Fibroblast of skin of back (primary cell): ENCODE results near the gene THEMIS.
"Not testable (repeated sequence)": the region's sequence is repeated elsewhere in the genome, so short reads cannot be mapped to it uniquely, and the experiment has no call there.

Experiments
- DNase-seq: peaks from one replicate; pipeline ENCODE4 v3.0.0-alpha.2; 2013

The THEMIS gene

GRCh38 chr6:127914240-127914639 lies 13.4 kb upstream of the THEMIS start:
- peak; percentile 44 for DNase-seq

GRCh38 chr6:127912914-127913313 lies 12.1 kb upstream of the THEMIS start:
- no peak for DNase-seq

GRCh38 chr6:127907960-127908640 lies 7.2 kb upstream of the THEMIS start:
- DNase-seq, result no peak

DNA sequence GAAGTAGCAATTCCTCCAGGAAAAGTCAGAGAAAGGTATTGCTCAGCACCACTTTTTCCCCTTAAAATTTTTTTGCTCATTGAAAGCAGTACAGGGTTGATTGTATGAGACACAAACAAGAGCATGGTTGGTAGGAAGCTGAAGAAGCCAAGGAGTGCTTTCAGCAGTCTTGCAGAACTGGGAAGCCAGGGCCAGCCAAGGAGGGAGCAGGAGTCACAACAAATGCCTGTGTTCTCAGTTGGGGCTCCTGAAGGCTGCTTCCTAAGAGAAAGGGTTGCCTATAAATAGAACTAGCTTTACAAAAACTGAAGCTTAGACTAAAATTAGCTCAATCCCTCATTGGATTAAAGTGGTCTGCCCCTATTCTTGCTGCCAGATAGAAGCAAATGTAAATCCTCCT lies 3.3 kb upstream of the THEMIS start:
- DNase-seq, result no peak

DNA sequence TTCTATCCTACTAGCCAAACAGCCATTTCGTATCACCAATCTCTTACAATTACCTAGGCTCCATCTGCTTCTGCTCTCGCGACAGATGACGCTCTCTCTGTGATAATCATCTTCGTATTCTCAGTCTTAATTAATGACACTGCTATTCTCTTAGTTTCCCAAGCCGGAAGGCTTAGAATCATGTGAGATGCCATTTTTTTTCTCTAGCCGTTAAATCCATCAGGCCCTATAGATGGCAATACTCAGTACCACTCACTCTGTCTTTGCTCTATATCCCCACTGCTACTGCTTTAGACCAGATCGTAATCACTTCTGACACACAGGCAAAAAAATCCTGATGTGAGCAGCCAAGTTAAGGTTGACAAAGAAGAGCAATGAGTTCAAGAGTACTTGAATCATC lies 2.1 kb upstream of the THEMIS start:
- no peak for DNase-seq

GRCh38 chr6:127897484-127897883 lies 3.4 kb downstream of the THEMIS start:
- no peak for DNase-seq

- no peak for DNase-seq
These were observed 6.8 kb downstream of the THEMIS start for GRCh38 chr6:127894051-127894450.

DNA sequence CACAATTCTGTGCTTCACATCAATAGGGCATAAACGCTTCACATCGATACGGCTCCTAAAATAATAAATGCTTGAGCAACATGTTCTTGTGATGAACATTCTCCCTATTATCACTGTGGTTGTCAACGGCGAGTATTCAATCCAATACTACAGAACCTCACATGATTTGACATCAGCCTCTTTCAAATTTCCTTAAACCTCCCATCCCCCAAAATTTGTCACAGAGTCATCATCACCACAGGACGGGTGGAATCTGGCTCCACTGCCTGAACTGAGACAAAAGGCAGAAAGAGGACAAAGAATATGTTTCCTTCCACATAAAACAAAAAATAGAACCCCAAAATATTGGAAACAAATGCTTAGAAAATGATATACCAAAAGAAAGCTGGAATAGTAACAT lies 7.3 kb downstream of the THEMIS start:
- DNase-seq, result no peak

- DNase-seq, result no peak
These were observed 9.0 kb downstream of the THEMIS start for GRCh38 chr6:127891731-127892326.

GRCh38 chr6:127886603-127887002 lies 14.3 kb downstream of the THEMIS start:
- DNase-seq, result no peak

DNA sequence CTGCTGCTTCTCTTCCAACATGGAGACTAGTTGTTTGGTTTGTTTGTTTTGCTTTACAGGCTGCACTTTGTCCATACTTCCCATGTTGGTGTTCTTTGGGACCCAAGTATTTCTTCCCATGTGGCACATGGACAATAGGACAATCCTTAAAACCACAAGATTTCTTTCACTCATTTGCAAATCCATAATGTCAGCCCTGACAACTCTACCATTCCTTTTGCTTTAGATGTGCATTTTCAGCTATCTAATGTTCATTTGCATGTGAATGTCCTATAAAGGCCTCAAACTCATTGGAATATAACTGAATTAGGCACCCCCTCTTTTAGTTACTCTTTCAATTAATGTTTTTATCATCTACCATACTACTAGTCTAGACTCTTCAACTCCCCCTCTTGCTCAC lies 16.7 kb downstream of the THEMIS start:
- no peak for DNase-seq

DNA sequence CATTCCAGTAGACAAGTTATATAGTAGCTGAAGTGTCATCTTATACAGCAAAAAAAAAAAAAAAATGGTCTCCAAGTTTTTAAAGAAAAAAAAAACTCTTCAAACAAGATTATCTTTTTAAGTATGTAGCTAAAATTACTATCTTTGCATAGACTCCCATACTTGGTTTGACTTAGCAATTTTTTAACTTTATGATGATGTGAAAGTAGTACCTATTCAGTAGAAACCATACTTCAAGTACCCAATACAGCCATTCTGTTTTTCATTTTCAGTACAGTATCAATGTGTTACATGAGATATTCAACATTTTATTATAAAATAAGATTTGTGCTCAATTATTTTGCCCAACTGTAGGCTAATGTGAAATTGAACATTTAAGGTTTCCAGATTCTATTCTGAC lies 18.9 kb downstream of the THEMIS start:
- not testable (repeated sequence) for DNase-seq

DNA sequence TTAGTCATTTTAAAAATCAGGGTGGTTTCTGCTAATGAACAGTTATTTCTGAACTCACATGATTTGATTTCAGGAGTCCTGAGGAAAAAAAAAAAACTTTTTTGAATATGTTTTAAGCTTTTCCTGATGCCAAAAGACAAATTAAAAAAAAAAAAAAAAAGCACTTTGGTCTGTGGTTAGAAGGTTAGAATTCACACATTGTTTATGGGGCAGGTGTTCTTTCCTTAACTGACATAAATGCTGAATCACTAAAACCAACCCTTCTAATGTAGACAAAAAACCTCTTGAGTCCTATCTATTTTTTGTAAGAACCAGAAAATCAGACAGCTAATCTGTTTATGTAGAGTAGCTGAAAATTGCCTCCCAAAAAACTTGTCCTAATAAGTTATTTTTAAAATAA lies 20.4 kb downstream of the THEMIS start:
- no peak for DNase-seq

DNA sequence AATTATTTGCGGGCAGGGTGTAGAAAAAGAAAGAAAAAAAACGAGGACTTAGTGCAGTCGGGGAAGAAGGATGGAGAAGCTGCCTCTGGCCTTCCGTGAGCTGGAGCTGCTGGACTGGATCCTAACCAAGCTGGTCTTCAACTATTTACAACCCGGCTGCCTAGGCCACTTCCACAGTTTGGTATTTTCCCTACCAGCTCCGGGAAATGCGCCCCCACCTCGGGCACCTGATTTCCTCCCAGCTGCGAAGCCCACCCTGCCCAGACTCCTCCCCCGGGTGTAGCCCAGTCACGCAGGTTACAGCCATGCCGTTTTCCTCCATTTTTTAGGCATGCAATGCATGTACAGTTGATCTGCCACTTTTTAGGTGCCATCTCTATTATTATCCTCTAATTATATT lies 21.2 kb downstream of the THEMIS start:
- DNase-seq, result peak; percentile 15

DNA sequence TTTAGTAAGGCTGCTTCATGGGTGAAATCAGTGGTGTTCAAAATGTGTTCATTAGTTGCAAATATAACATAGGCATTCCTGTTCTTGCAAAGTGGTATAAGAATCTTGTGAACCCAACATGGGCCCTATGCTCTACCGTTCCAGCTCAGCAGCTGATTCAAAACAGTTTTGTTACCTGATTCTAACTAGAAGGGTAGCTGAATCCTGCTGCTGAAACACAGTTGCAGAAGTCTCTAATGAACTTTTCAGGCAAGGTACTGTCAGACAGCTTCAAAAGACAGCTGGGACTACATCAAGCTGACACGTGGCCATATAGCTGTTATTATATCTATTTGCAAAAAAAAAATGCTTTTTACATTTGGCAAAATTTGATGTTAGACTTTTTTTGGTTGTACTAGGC lies 22.7 kb downstream of the THEMIS start:
- DNase-seq, result no peak

DNA sequence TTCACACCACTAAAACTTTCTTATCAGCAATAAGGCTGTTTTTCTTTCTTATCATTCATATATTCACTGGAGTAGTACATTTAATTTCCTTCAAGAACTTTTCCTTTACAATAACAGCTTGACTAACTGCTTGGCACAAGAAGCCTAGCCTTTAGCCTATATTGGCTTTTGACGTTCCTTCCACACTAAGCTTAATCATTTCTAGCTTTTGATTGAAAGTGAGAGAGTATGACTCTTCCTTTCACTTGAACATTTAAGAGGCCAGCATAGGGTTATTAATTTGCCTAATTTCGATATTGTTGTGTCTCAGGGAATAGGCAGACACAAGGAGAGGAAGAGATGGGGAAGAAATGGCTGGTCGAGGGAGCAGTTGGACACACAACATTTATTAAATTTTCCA lies 23.6 kb downstream of the THEMIS start:
- DNase-seq, result no peak

GRCh38 chr6:127869772-127870404 lies 31.0 kb downstream of the THEMIS start:
- DNase-seq, result no peak

- no peak for DNase-seq
These were observed 31.7 kb downstream of the THEMIS start for GRCh38 chr6:127869183-127869582.

DNA sequence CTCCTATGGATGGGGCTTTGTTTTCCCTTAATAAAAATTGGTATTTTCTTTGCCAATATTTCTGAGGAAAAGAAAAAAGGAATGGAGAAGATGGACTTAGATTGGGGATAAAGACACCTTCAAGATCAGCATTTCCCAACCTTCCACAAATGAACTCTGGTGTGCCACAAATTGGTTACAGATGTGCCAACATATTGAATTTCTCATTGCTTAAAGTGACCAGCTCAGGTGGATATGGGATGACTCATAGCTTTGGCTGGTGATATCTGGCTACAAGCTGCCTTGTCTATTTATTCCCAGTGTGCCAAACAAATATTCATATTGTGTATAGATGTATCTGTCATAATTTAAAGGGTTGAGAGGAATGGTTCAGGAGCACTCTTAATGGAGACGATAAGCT lies 32.5 kb downstream of the THEMIS start:
- no peak for DNase-seq

GRCh38 chr6:127866766-127867165 lies 34.1 kb downstream of the THEMIS start:
- DNase-seq, result no peak

- no peak for DNase-seq
These were observed 35.8 kb downstream of the THEMIS start for GRCh38 chr6:127865108-127865507.

DNA sequence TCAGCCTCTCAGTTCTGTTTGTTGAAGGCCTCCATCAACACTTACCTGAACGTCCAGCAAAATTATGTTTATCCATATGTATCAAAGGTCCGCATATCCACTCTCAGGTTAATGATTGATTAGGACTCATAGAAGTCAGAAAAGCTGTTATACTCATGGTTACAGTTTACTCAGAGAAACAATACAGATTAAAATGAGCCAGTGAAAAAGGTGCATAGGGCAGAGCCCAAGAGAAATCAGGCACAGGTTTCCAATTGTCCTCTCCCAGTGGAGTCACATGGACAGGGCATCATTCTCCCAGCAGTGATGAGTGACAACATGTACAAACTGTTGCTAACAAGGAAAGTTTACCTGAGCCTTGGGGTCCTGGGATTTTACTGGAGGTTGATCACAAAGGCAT lies 36.2 kb downstream of the THEMIS start:
- DNase-seq, result no peak

DNA sequence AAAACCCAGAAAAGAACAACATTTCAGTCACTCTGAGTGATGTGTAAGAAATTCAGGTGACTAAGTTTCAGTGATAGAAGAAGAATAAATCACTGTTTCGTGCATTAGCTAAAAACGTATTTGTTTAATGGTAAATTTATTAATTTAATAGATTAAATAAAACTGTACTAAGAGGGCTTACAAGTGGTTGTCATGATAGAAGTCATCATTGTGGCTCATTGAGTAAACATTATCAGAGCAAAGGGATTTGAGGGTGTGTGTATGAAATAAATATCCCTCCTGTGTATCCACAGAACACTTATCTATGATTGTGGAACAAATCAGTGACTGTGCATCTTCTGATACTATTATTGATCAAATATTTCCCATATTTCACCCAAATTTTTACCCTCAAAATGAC lies 40.1 kb downstream of the THEMIS start:
- no peak for DNase-seq

GRCh38 chr6:127859956-127860355 lies 40.9 kb downstream of the THEMIS start:
- DNase-seq, result peak; percentile 20
